GM23248 (cell line): ENCODE data around the gene TSHR.

Experiments used
- EZH2 ChIP-seq: fragments of 200-600 bp; sonication (generic); IDR thresholded peaks from 2 replicates; pipeline ENCODE4 v1.6.1; 2018; ENCODE audit warnings: antibody characterized with exemption, mild to moderate bottlenecking; ENCODE audit not compliant: insufficient read depth, poor library complexity, severe bottlenecking
- EZH2phosphoT487 ChIP-seq: fragments of 200-600 bp; sonication (generic); IDR thresholded peaks from 2 replicates; pipeline ENCODE4 v1.6.1; 2018; ENCODE audit warnings: antibody characterized with exemption, moderate library complexity, mild to moderate bottlenecking, low read depth; ENCODE audit not compliant: insufficient read depth

GRCh38 chr14:80951491-80951890 lies 3.9 kb upstream of the TSHR start:
- TF ChIP-seq EZH2phosphoT487 (no peak), EZH2 (no peak)
